ENCODE data around the gene CFAP410.

CFAP410 gene

GRCh38 chr21:44326272-44326647, 12.9 kb downstream of the CFAP410 start:
- no peak for DNase-seq (ENCODE audit: low read depth)
- H3K4me3 ChIP-seq (ENCODE audit: control insufficient read depth, low read depth, low read length): no peak overlapping the region
- no peak for TF ChIP-seq CTCF (conservative IDR thresholded peaks at IDR 0.05; ENCODE audit: control insufficient read depth, insufficient read depth, low read depth, low read length)

- no peak overlapping the region for H3K4me3 ChIP-seq (ENCODE audit: control insufficient read depth, low read depth, low read length)
- no peak for DNase-seq (ENCODE audit: low read depth)
- no peak for TF ChIP-seq CTCF (conservative IDR thresholded peaks at IDR 0.05; ENCODE audit: control insufficient read depth, insufficient read depth, low read depth, low read length)
These were observed 13.6 kb downstream of the CFAP410 start for GRCh38 chr21:44325386-44326271.

GRCh38 chr21:44324854-44325107, 14.4 kb downstream of the CFAP410 start:
- H3K4me3 ChIP-seq (ENCODE audit: control insufficient read depth, low read depth, low read length): no peak overlapping the region
- no peak for DNase-seq (ENCODE audit: low read depth)
- no peak for TF ChIP-seq CTCF (conservative IDR thresholded peaks at IDR 0.05; ENCODE audit: control insufficient read depth, insufficient read depth, low read depth, low read length)

- no peak overlapping the region for H3K4me3 ChIP-seq (ENCODE audit: control insufficient read depth, low read depth, low read length)
- DNase-seq (ENCODE audit: low read depth): no peak
- no peak for TF ChIP-seq CTCF (conservative IDR thresholded peaks at IDR 0.05; ENCODE audit: control insufficient read depth, insufficient read depth, low read depth, low read length)
These were observed 14.9 kb downstream of the CFAP410 start for GRCh38 chr21:44324106-44324853.

- no peak for TF ChIP-seq CTCF (conservative IDR thresholded peaks at IDR 0.05; ENCODE audit: control insufficient read depth, insufficient read depth, low read depth, low read length)
- no peak overlapping the region for H3K4me3 ChIP-seq (ENCODE audit: control insufficient read depth, low read depth, low read length)
- DNase-seq (ENCODE audit: low read depth): no peak
These were observed 15.6 kb downstream of the CFAP410 start for GRCh38 chr21:44323591-44323990.

GRCh38 chr21:44322621-44323325, 16.4 kb downstream of the CFAP410 start:
- TF ChIP-seq CTCF (conservative IDR thresholded peaks at IDR 0.05; ENCODE audit: control insufficient read depth, insufficient read depth, low read depth, low read length): no peak
- DNase-seq (ENCODE audit: low read depth): no peak
- no peak overlapping the region for H3K4me3 ChIP-seq (ENCODE audit: control insufficient read depth, low read depth, low read length)
